ENCODE measurements around the gene NUP85.

DNA sequence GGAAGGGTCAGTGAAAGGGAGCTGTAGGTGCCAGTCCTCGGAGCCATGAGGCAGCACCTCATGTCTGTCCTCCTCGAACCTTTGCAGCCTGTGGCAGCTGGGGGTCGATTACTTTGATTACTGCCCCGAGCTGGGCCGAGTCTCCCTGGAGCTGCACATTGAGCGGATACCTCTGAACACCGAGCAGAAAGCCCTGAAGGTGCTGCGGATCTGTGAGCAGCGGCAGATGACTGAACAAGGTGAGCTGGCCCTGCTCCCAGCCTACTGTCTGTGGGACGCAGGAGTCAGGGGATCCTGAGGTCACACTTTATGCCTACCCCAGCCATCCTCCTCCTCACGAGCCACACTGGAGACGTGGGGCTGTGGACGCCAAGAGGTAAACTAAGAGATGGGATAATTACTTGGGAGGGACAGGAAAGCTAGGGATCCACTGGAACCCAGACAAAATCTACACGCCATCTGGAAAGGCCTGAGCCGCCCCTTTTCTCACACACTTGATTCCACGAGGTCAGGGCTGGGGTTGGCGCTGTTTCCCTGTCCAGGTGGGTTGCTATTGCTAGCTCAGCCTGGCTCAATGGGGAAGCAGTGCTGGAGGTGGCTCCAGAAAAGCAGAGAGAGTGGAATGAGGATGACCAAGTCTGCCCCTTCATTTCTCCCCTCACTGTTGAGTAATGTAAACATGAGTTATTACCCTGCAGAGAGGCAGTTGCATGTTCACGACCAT lies 26.4 kb downstream of the NUP85 start:
- TF ChIP-seq POLR2AphosphoS5 (IDR thresholded peaks at IDR 0.05; ENCODE audit: borderline replicate concordance, low read depth, low read length), result no peak
- TF ChIP-seq EZH2 (IDR thresholded peaks at IDR 0.05), result no peak
